GM23248 (cell line): ENCODE measurements around the gene THSD4.

Experiments used
- EZH2 ChIP-seq: fragments of 200-600 bp; sonication (generic); IDR thresholded peaks from 2 replicates; pipeline ENCODE4 v1.6.1; 2018; ENCODE audit warnings: antibody characterized with exemption, mild to moderate bottlenecking; ENCODE audit not compliant: insufficient read depth, poor library complexity, severe bottlenecking
- EZH2phosphoT487 ChIP-seq: fragments of 200-600 bp; sonication (generic); IDR thresholded peaks from 2 replicates; pipeline ENCODE4 v1.6.1; 2018; ENCODE audit warnings: antibody characterized with exemption, moderate library complexity, mild to moderate bottlenecking, low read depth; ENCODE audit not compliant: insufficient read depth

DNA sequence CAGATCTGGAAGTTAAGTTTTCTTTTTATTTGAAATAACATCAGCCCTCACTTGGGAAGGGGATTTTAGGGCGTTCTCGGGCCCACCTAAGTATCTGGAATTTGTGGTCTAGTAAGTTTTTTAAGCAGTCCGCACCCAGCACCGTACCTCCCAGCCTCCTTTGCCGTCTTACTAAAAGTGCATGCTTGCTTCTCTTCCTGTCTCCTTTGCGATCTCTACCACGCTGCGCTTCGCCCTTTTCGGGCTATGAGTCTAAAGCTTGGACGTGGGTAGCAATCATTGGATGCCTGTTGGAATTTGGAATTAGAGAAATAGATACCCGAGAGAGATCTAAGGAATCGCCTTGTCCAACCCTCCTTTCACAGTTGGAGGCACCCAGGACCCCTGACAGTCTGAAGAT is 1.1 kb downstream of the THSD4 start:
- TF ChIP-seq EZH2 (no peak), EZH2phosphoT487 (no peak)
